DND-41 (cell line): ENCODE results near the gene KSR1.
"Not testable (repeated sequence)": the region's sequence is repeated elsewhere in the genome, so short reads cannot be mapped to it uniquely, and the experiment has no call there.

Experiments used
- ATAC-seq: fragments of 200-7000 bp; cut with Tn5 transposase; 3 replicates; pipeline ENCODE4 v1.9.1; 2021; ENCODE audit warnings: low read depth; ENCODE audit not compliant: insufficient read depth
- DNase-seq: peaks from one replicate; pipeline ENCODE4 v3.0.0-alpha.2; 2020
- H2AFZ ChIP-seq: 2 replicates; pipeline ENCODE4 v1.6.0; 2012; ENCODE audit warnings: low read depth, low read length
- H3K27ac ChIP-seq: 2 replicates; pipeline ENCODE4 v1.5.1; 2012; ENCODE audit warnings: low read length, inconsistent platforms
- H3K27me3 ChIP-seq: fragments of 200-600 bp; sonication (generic); 2 replicates; pipeline ENCODE4 v1.6.0; 2012; ENCODE audit warnings: low read length, mild to moderate bottlenecking, inconsistent platforms; ENCODE audit not compliant: insufficient read depth, poor library complexity
- H3K36me3 ChIP-seq: 2 replicates; pipeline ENCODE4 v1.5.1; 2012; ENCODE audit warnings: low read length, inconsistent platforms; ENCODE audit not compliant: insufficient read depth
- H3K4me1 ChIP-seq: 2 replicates; pipeline ENCODE4 v1.5.1; 2012; ENCODE audit warnings: mild to moderate bottlenecking, low read length; ENCODE audit not compliant: insufficient read depth
- H3K4me2 ChIP-seq: 2 replicates; pipeline ENCODE4 v1.6.0; 2012; ENCODE audit warnings: mild to moderate bottlenecking, moderate library complexity, low read length, inconsistent platforms; ENCODE audit not compliant: insufficient read depth
- H3K4me3 ChIP-seq, 2 experiments: fragments of 200-600 bp in 1 of 2; shearing (Covaris generic) in 1 of 2; 2 replicates each; pipeline ENCODE4 v1.5.1; 2012 to 2016; ENCODE audit warnings: inconsistent platforms in 2 of 2, low read length in 2 of 2, mild to moderate bottlenecking in 2 of 2, low read depth in 1 of 2, moderate library complexity in 1 of 2
- H3K79me2 ChIP-seq: 2 replicates; pipeline ENCODE4 v1.6.0; 2012; ENCODE audit warnings: low read length, inconsistent platforms; ENCODE audit not compliant: insufficient read depth
- H3K9ac ChIP-seq: 2 replicates; pipeline ENCODE4 v1.6.0; 2012; ENCODE audit warnings: low read depth, mild to moderate bottlenecking, inconsistent platforms, low read length, moderate library complexity
- H3K9me3 ChIP-seq: 2 replicates; pipeline ENCODE4 v1.5.1; 2012; ENCODE audit warnings: low read length, moderate library complexity, mild to moderate bottlenecking, inconsistent platforms; ENCODE audit not compliant: insufficient read depth, severe bottlenecking
- H4K20me1 ChIP-seq: 2 replicates; pipeline ENCODE4 v1.6.0; 2012; ENCODE audit warnings: low read length; ENCODE audit not compliant: insufficient read depth
- CTCF ChIP-seq: IDR thresholded peaks from 2 replicates; pipeline ENCODE4 v1.5.1; 2012; ENCODE audit warnings: borderline replicate concordance, low read length, moderate library complexity, mild to moderate bottlenecking; ENCODE audit not compliant: poor library complexity, severe bottlenecking; ENCODE audit errors: extremely low read depth
- EZH2 ChIP-seq: IDR thresholded peaks from 3 replicates; pipeline ENCODE4 v1.6.1; 2012; ENCODE audit warnings: borderline replicate concordance, low read depth, mild to moderate bottlenecking, moderate library complexity, low read length, inconsistent platforms; ENCODE audit not compliant: severe bottlenecking

Gene KSR1

GRCh38 chr17:27664606-27664965 is 208.3 kb downstream of the KSR1 start:
- Histone ChIP-seq H2AFZ (no peak overlapping the region), H3K79me2 (no peaks in the 10 kb centered on the region), H4K20me1 (no peaks in the 10 kb centered on the region), H3K9me3 (no peaks in the 10 kb centered on the region), H3K27me3 (no peaks in the 10 kb centered on the region), H3K4me2 (no peak overlapping the region), H3K27ac (no peak overlapping the region), H3K9ac (no peak overlapping the region), H3K36me3 (no peaks in the 10 kb centered on the region), H3K4me1 (no peaks in the 10 kb centered on the region), H3K4me3 (no peak overlapping the region)
- DNase-seq (no peak), ATAC-seq (no peak)
- no peak for TF ChIP-seq CTCF
- TF ChIP-seq EZH2 = no peak

GRCh38 chr17:27665549-27665948 is 209.3 kb downstream of the KSR1 start:
- Histone ChIP-seq H3K4me3 (no peak overlapping the region), H4K20me1 (no peaks in the 10 kb centered on the region), H3K9ac (no peak overlapping the region), H3K4me1 (no peaks in the 10 kb centered on the region), H3K27me3 (no peaks in the 10 kb centered on the region), H2AFZ (no peak overlapping the region), H3K4me2 (no peak overlapping the region), H3K79me2 (no peaks in the 10 kb centered on the region), H3K27ac (no peak overlapping the region), H3K9me3 (no peaks in the 10 kb centered on the region), H3K36me3 (no peaks in the 10 kb centered on the region)
- no peak for DNase-seq
- no peak for ATAC-seq
- no peak for TF ChIP-seq CTCF
- TF ChIP-seq EZH2 = no peak

GRCh38 chr17:27666270-27666669 is 210.0 kb downstream of the KSR1 start:
- H3K4me1 ChIP-seq, H3K79me2 ChIP-seq, H3K36me3 ChIP-seq, H3K4me3 ChIP-seq, DNase-seq, H3K27ac ChIP-seq, H3K9ac ChIP-seq, H3K4me2 ChIP-seq, H4K20me1 ChIP-seq, ATAC-seq, H2AFZ ChIP-seq, H3K27me3 ChIP-seq, H3K9me3 ChIP-seq: not testable (repeated sequence)

GRCh38 chr17:27666831-27667560 is 210.7 kb downstream of the KSR1 start:
- TF ChIP-seq CTCF (no peak), EZH2 (no peak)
- DNase-seq (no peak), ATAC-seq (no peak)
- Histone ChIP-seq H2AFZ (no peak overlapping the region), H3K4me2 (no peak overlapping the region), H3K27me3 (no peaks in the 10 kb centered on the region), H3K4me3 (no peak overlapping the region), H3K79me2 (no peaks in the 10 kb centered on the region), H3K4me1 (no peaks in the 10 kb centered on the region), H3K9ac (no peak overlapping the region), H3K9me3 (no peaks in the 10 kb centered on the region), H3K36me3 (no peaks in the 10 kb centered on the region), H3K27ac (no peak overlapping the region), H4K20me1 (no peaks in the 10 kb centered on the region)
